Measurements from ENCODE around the gene STK39. TPM values are rescaled to one million over a fixed set of nuclear protein-coding genes. Genes with fewer than 3 reads are reported as not detected.

Gene STK39
- total RNA-seq, 3 donors from 2014 or later, result 36.4 to 57.5 (median 52.5) TPM

Other genes starting within 250 kb of the STK39 start
- gene CERS6, start 208.7 kb upstream of the STK39 start, total RNA-seq, result 10 to 100 TPM; 27.4 to 67.2 (median 65.0) TPM

Data from mucosa of descending colon (tissue), 3 donors.